OCI-LY7 (cell line): Measurements from ENCODE around the gene LMO2. TPM values are rescaled to one million over a fixed set of nuclear protein-coding genes. Genes with fewer than 3 reads are reported as not detected.

Experiments used
- BruUV-seq: library from RNA; stranded (reverse); fragments of 400-500 nt; replicated peaks from 2 replicates; lab custom pipeline; 2021; lab: Mats Ljungman, UMichigan
- CTCF ChIA-PET: fragments of 300-600 bp; sonication (Branson Sonifier 250); formaldehyde crosslinking; loops from one replicate; lab custom pipeline; 2022; ENCODE audit warnings: antibody characterized with exemption; ENCODE audit not compliant: unreplicated experiment; lab: Charles Lee
- POLR2A ChIA-PET: fragments of 300-600 bp; sonication (Branson Sonifier 250); formaldehyde crosslinking; loops from one replicate; lab custom pipeline; 2022; ENCODE audit warnings: antibody characterized with exemption; lab: Charles Lee
- DNase-seq: peaks from one replicate; pipeline ENCODE4 v3.0.0-alpha.2; 2015; ENCODE audit warnings: low spot score
- H2AFZ ChIP-seq: fragments of 200-600 bp; sonication (generic), shearing (Covaris generic); 2 replicates; pipeline ENCODE4 v1.6.1; 2014; ENCODE audit warnings: mild to moderate bottlenecking, antibody characterized with exemption, low read length, moderate library complexity
- H3K27ac ChIP-seq: fragments of 200-600 bp; sonication (generic); 2 replicates; pipeline ENCODE4 v1.5.1; 2014; ENCODE audit warnings: mixed run types, low read depth, mild to moderate bottlenecking, moderate library complexity, low read length, inconsistent platforms; ENCODE audit not compliant: poor library complexity, severe bottlenecking
- H3K36me3 ChIP-seq: fragments of 200-600 bp; sonication (generic); 2 replicates; pipeline ENCODE4 v1.6.1; 2014; ENCODE audit warnings: mild to moderate bottlenecking, antibody characterized with exemption, low read length, moderate library complexity, mixed read lengths; ENCODE audit not compliant: insufficient read depth
- H3K4me1 ChIP-seq: fragments of 200-600 bp; sonication (generic); 2 replicates; pipeline ENCODE4 v1.5.1; 2014; ENCODE audit warnings: mild to moderate bottlenecking, low read length; ENCODE audit not compliant: insufficient read depth, poor library complexity, severe bottlenecking
- H3K4me2 ChIP-seq: fragments of 200-600 bp; sonication (generic); 2 replicates; pipeline ENCODE4 v1.6.1; 2014; ENCODE audit warnings: mild to moderate bottlenecking, low read length
- H3K4me3 ChIP-seq: fragments of 200-600 bp; sonication (generic); 2 replicates; pipeline ENCODE4 v1.5.1; 2014; ENCODE audit warnings: mild to moderate bottlenecking, low read depth, low read length; ENCODE audit not compliant: poor library complexity, severe bottlenecking
- H3K79me2 ChIP-seq: fragments of 200-600 bp; sonication (generic); 2 replicates; pipeline ENCODE4 v1.6.1; 2016; ENCODE audit warnings: low read depth, mild to moderate bottlenecking, low read length, moderate library complexity, mixed read lengths; ENCODE audit not compliant: insufficient read depth
- H3K9me2 ChIP-seq: fragments of 200-600 bp; sonication (generic); 2 replicates; pipeline ENCODE4 v1.6.1; 2016; ENCODE audit warnings: mild to moderate bottlenecking, low read length, mixed read lengths; ENCODE audit not compliant: insufficient read depth
- H3K9me3 ChIP-seq: fragments of 200-600 bp; sonication (generic); 2 replicates; pipeline ENCODE4 v1.6.1; 2014; ENCODE audit warnings: mild to moderate bottlenecking, mixed run types, low read length, mixed read lengths
- H4K20me1 ChIP-seq: fragments of 200-600 bp; sonication (generic); 2 replicates; pipeline ENCODE4 v1.6.1; 2014; ENCODE audit warnings: mild to moderate bottlenecking, antibody characterized with exemption, low read length, moderate library complexity, mixed read lengths; ENCODE audit not compliant: insufficient read depth
- EZH2phosphoT487 ChIP-seq: fragments of 200-600 bp; sonication (generic); IDR thresholded peaks from 2 replicates; pipeline ENCODE4 v1.6.1; 2018; ENCODE audit warnings: low read depth, borderline replicate concordance, mild to moderate bottlenecking, mixed run types, antibody characterized with exemption, low read length, moderate library complexity, mixed read lengths
- intact Hi-C: fragments of 100-400 bp; cut with micrococcal nuclease; formaldehyde crosslinking; loops from one replicate; pipeline ENCODE4 v1.10.0; 2022; ENCODE audit not compliant: unreplicated experiment
- total RNA-seq, 2 experiments: library from RNA; depleted of rRNA in 1 of 2; stranded (reverse); fragments of >200 nt in 1 of 2; shearing (Covaris generic) in 1 of 2; gene quantifications; 2 replicates each; pipeline ENCODE4 v1.2.3, GENCODE V29; 2014 to 2022
- TF ChIP-seq, protein P1 (sequence below): fragments of 200-600 bp; sonication (generic); conservative IDR thresholded peaks from 2 replicates; pipeline ENCODE4 v1.5.1; 2014; ENCODE audit warnings: mild to moderate bottlenecking, antibody characterized with exemption, low read length, moderate library complexity, mixed read lengths

Gene LMO2
- total RNA-seq, 2 experiments from 2014 or later, result 0.89 TPM; not detected in 1

DNA sequence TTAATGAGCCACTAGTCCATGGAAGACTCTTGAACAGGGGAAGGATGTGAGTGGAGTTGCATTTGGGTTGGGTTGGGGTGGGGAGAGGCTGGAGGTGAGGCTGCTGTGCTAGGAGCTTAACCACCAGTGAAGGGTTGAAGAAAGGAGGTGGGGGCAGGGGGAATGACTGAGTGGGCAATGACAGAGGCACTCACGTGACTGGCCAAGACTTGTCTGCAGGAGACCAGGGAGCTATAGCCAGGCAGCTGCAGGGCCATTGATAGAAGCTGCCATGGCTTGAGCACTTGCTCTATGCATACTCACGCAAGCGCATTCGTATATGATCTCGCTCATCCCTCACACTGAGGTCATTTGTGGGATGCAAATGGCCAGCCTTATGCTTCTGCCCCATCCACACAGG, 4.0 kb downstream of the LMO2 start:
- Histone ChIP-seq H3K4me3 (no peak overlapping the region), H3K36me3 (no peaks in the 10 kb centered on the region), H2AFZ (no peak overlapping the region), H3K27ac (no peak overlapping the region), H3K4me1 (peaks cover 8% of the 10 kb centered on the region), H3K9me3 (no peaks in the 10 kb centered on the region), H3K4me2 (no peak overlapping the region), H3K79me2 (no peaks in the 10 kb centered on the region), H4K20me1 (no peaks in the 10 kb centered on the region), H3K9me2 (no peaks in the 10 kb centered on the region)
- no TSS peak for BruUV-seq
- no peak for DNase-seq
- TF ChIP-seq, protein P1, sequence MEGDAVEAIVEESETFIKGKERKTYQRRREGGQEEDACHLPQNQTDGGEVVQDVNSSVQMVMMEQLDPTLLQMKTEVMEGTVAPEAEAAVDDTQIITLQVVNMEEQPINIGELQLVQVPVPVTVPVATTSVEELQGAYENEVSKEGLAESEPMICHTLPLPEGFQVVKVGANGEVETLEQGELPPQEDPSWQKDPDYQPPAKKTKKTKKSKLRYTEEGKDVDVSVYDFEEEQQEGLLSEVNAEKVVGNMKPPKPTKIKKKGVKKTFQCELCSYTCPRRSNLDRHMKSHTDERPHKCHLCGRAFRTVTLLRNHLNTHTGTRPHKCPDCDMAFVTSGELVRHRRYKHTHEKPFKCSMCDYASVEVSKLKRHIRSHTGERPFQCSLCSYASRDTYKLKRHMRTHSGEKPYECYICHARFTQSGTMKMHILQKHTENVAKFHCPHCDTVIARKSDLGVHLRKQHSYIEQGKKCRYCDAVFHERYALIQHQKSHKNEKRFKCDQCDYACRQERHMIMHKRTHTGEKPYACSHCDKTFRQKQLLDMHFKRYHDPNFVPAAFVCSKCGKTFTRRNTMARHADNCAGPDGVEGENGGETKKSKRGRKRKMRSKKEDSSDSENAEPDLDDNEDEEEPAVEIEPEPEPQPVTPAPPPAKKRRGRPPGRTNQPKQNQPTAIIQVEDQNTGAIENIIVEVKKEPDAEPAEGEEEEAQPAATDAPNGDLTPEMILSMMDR, result no peak
- TF ChIP-seq EZH2phosphoT487, result no peak
- CTCF ChIA-PET, result no interaction called here
- intact Hi-C loops, result no loop called here
- POLR2A ChIA-PET, result interaction anchor here (0.6 to 1.0 kb wide), 2 partner anchors 35 to 1412 kb away, joined by 3 to 4 read pairs; no protein-coding TSS in a partner anchor

DNA sequence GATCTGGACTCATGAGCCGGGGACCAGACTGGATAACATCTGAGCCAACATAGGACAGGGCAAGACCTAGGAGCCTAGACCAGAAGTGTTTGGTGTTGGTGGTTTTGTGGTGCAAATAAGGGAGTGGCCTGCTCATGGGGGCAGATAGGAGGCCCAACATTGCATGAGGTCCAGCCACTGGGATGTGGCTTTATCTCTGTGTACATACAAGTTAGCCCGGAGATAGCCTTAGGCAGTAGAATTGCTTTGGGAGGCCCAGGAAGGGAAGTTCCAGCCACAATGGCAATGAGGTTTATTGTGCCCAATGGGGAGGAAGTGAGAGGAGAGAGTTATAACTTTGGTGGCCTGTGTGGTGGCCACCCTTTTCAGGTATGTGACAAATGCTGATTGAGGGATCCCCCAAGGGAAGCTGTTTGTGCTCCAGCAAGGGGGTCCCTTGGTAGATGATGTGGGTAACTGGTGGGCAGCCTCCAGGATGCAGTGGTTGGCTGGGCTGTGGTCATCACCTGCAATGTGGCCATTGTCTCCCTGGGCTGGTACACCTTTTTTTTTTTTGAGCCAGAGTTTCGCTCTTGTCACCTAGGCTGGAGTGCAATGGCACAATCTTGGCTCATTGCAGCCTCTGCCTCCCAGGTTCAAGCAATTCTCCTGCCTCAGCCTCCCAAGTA, 6.4 kb downstream of the LMO2 start:
- Histone ChIP-seq H3K9me2 (no peaks in the 10 kb centered on the region), H3K36me3 (no peaks in the 10 kb centered on the region), H4K20me1 (no peaks in the 10 kb centered on the region), H3K79me2 (no peaks in the 10 kb centered on the region), H3K4me2 (no peak overlapping the region), H2AFZ (no peak overlapping the region), H3K4me1 (no peaks in the 10 kb centered on the region), H3K27ac (no peak overlapping the region), H3K9me3 (no peaks in the 10 kb centered on the region), H3K4me3 (no peak overlapping the region)
- no peak for DNase-seq
- TF ChIP-seq, protein P1, result no peak
- TF ChIP-seq EZH2phosphoT487, result no peak
- intact Hi-C loops, result no loop called here
- BruUV-seq, result no TSS peak
- ChIA-PET POLR2A (no interaction called here), CTCF (no interaction called here)

DNA sequence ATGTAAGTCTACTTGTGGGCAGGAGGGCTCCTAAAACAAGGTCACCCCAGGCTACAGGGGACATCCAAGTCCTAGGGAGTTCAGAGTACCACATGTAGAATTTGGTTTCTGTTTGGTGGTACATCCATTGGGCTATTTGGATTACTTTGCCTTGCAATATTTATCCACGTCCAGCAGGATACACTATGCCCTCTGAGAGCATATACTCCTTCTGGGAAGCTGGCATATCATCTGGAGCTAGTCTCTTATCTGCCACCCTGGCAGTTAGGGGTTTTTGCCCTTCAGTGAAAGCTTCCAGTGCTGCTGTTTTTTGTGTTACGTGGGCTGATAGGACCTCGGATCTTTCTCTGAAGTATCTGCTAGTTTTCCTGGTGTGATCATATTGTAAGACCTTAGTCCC, 7.3 kb downstream of the LMO2 start:
- no peaks in the 10 kb centered on the region for H3K36me3 ChIP-seq
- no TSS peak for BruUV-seq
- H2AFZ ChIP-seq, result no peak overlapping the region
- ChIA-PET POLR2A (no interaction called here), CTCF (no interaction called here)
- TF ChIP-seq EZH2phosphoT487, result no peak
- TF ChIP-seq, protein P1, result no peak
- no peak overlapping the region for H3K27ac ChIP-seq
- H4K20me1 ChIP-seq, result no peaks in the 10 kb centered on the region
- DNase-seq, result no peak
- intact Hi-C loops, result no loop called here
- no peaks in the 10 kb centered on the region for H3K4me1 ChIP-seq
- H3K9me3 ChIP-seq, result no peaks in the 10 kb centered on the region
- H3K79me2 ChIP-seq, result no peaks in the 10 kb centered on the region
- H3K4me3 ChIP-seq, result no peak overlapping the region
- H3K9me2 ChIP-seq, result no peaks in the 10 kb centered on the region
- H3K4me2 ChIP-seq, result no peak overlapping the region
